Measurements from ENCODE around the gene BCL2L11. TPM values are rescaled to one million over a fixed set of nuclear protein-coding genes. Genes with fewer than 3 reads are reported as not detected.
"Not testable (repeated sequence)": the region's sequence is repeated elsewhere in the genome, so short reads cannot be mapped to it uniquely, and the experiment has no call there.

Gene BCL2L11
- 4.6 and 10.0 TPM in 2 replicates for total RNA-seq (2014; rRNA removed; shearing (Covaris generic); ENCODE audit: low replicate concordance)

DNA sequence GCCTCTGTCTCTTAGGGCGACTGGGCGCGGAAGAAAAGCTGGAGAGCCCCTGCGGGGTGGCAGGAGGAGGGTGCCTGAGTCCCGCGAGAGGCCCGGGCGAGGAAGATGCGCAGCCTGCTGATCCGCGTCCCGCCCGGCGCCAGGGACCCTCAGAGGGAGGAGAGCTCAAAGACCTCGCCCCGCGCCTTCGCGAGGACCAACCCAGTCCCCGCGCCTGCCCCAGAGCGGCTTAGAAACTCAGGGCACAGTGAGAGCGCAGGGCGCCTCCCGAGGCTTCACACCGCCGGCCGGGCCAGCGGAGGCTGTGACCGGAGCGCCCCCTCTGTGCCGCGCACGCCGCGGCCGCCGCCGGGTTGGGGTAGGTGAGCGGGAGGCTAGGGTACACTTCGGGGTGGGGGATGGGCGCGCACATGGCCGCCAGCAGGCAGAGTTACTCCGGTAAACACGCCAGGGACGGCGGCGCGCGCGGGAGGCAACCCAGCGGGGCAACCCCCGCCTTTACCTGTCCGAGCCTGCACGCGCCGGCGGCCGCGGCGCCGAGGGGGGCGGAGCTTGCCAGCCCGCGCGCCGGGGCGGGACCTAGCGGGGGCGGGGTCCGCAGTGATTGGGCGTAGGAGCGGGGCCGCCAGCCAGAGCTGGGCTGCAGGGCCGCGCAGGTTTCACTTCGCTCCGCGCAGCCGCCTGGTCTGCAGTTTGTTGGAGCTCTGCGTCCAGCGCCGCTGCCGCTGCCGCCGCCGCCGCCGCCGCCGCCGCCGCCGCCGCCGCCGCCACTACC lies at the start of gene BCL2L11:
Gene BCL2L11 (plus strand): TSS at position 662 of the 775 bp plus-strand sequence. CDS start 2,832 bp downstream, outside the sequence.
- in situ Hi-C loops (cut with HindIII; ENCODE audit: low pct_unique_long_range_greater_than_20kb, low sequenced_read_pairs): no loop called here
- DNase-seq (ENCODE audit: low read depth): peak; percentile 94

GRCh38 chr2:111071600-111072171 lies 49.0 kb upstream of the BCL2L11 start:
- DNase-seq (ENCODE audit: low read depth): peak; percentile 93
- in situ Hi-C loops (cut with HindIII; ENCODE audit: low pct_unique_long_range_greater_than_20kb, low sequenced_read_pairs): no loop called here

GRCh38 chr2:111072220-111072871 lies 48.4 kb upstream of the BCL2L11 start:
- in situ Hi-C loops (cut with HindIII; ENCODE audit: low pct_unique_long_range_greater_than_20kb, low sequenced_read_pairs): no loop called here
- DNase-seq (ENCODE audit: low read depth): peak; percentile 79

DNA sequence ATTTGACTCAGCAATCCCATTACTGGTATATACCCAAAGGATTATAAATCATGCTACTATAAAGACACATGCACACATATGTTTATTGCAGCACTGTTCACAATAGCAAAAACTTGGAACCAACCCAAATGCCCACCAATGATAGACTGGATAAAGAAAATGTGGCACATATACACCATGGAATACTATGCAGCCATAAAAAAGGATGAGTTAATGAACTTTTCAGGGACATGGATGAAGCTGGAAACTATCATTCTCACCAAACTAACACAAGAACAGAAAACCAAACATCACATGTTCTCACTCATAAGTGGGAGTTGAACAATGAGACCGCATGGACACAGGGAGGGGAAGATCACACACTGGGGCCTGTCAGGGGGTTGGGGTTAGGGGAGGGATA lies 38.1 kb upstream of the BCL2L11 start:
- in situ Hi-C loops (cut with HindIII; ENCODE audit: low pct_unique_long_range_greater_than_20kb, low sequenced_read_pairs): not testable (repeated sequence)

GRCh38 chr2:111091811-111092211 lies 28.9 kb upstream of the BCL2L11 start:
- in situ Hi-C loops (cut with HindIII; ENCODE audit: low pct_unique_long_range_greater_than_20kb, low sequenced_read_pairs): loop anchor here (10.0 kb wide), 1 partner anchor 227 kb away; no protein-coding TSS in a partner anchor

More for the DNA sequence above, 38.1 kb upstream of the BCL2L11 start:
- DNase-seq (ENCODE audit: low read depth): not testable (repeated sequence)

GRCh38 chr2:111094691-111095090 lies 26.0 kb upstream of the BCL2L11 start:
- in situ Hi-C loops (cut with HindIII; ENCODE audit: low pct_unique_long_range_greater_than_20kb, low sequenced_read_pairs): loop anchor here (10.0 kb wide), 1 partner anchor 230 kb away; no protein-coding TSS in a partner anchor
- DNase-seq (ENCODE audit: low read depth): no peak

More at GRCh38 chr2:111091811-111092211, 28.9 kb upstream of the BCL2L11 start:
- DNase-seq (ENCODE audit: low read depth): no peak

DNA sequence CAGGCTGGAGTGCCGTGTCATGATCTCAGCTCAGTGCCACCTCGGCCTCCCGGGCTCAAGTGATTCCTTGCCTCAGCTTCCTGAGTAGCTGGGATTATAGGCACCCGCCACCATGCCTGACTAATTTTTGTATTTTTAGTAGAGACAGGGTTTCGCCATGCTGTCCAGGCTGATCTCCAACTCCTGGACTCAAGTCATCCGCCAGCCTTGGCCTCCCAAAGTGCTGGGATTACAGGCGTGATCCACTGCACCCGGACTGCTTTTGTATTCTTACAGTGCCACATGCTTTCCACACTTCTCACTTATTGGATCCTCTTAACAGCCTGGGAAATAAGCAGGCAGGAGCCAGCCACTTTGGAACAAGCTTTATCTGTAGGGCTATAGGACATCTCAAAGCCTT lies 25.3 kb upstream of the BCL2L11 start:
- in situ Hi-C loops (cut with HindIII; ENCODE audit: low pct_unique_long_range_greater_than_20kb, low sequenced_read_pairs): loop anchor here (10.0 kb wide), 1 partner anchor 231 kb away; no protein-coding TSS in a partner anchor
- no peak for DNase-seq (ENCODE audit: low read depth)

- DNase-seq (ENCODE audit: low read depth): no peak
- in situ Hi-C loops (cut with HindIII; ENCODE audit: low pct_unique_long_range_greater_than_20kb, low sequenced_read_pairs): loop anchor here (10.0 kb wide), 1 partner anchor 235 kb away; no protein-coding TSS in a partner anchor
Observed at GRCh38 chr2:111099402-111099801, 21.3 kb upstream of the BCL2L11 start.

DNA sequence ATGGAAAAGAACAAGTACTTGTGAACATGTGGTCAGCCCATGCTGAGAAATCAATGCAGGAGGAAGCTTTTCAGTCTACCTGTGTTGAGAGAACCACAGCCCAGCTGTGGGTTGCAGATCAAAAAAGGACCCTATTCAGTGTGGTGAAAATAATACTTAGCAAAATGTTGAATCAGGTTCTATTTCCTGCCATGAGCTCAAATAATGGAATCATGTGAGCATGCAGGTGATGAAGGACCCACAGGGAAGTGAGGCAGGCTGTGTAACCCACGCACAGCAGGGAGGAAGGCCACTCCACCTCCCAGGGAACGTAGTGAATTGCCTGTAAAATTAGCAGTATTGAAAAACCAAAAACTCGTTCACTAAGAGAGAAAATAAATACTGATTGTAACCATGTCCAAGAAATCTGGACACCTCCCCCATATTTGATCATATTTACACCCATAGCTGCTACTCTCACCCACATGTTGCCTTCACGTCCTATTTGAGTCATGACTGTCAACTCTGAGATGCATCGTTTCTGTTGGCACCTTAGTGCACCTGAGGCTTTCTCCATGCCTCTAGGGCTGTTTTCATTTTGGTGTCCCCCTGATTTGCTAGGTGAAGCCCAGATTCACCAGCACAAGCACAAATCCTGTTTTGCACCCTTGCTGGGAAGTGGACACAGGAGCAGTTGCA lies 20.5 kb upstream of the BCL2L11 start:
- DNase-seq (ENCODE audit: low read depth): no peak
- in situ Hi-C loops (cut with HindIII; ENCODE audit: low pct_unique_long_range_greater_than_20kb, low sequenced_read_pairs): no loop called here

GRCh38 chr2:111100765-111101162 lies 19.9 kb upstream of the BCL2L11 start:
- DNase-seq (ENCODE audit: low read depth): peak; percentile 65
- in situ Hi-C loops (cut with HindIII; ENCODE audit: low pct_unique_long_range_greater_than_20kb, low sequenced_read_pairs): no loop called here

GRCh38 chr2:111101592-111101991 lies 19.1 kb upstream of the BCL2L11 start:
- in situ Hi-C loops (cut with HindIII; ENCODE audit: low pct_unique_long_range_greater_than_20kb, low sequenced_read_pairs): no loop called here
- DNase-seq (ENCODE audit: low read depth): no peak

DNA sequence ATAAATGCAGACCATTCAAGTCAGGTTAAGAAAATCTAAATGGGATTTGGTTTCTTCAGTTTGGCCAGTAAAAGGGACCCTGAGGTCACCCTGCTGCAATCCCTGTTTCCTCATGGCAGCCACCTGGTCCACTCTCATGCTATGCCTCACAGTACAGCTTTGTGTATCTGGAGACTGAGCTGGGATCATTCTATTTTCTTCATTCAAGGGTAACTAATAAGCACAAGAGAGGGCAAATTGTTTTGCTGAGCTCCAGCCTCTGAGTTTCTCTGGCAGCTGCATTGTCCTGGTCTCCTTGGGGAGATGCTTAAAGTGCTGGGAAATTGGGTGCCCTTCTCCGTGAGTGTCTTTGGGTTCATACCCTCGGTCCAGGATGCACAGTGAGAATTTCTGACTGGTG lies 18.5 kb upstream of the BCL2L11 start:
- in situ Hi-C loops (cut with HindIII; ENCODE audit: low pct_unique_long_range_greater_than_20kb, low sequenced_read_pairs): no loop called here
- no peak for DNase-seq (ENCODE audit: low read depth)

GRCh38 chr2:111105926-111106325 lies 14.8 kb upstream of the BCL2L11 start:
- no peak for DNase-seq (ENCODE audit: low read depth)
- in situ Hi-C loops (cut with HindIII; ENCODE audit: low pct_unique_long_range_greater_than_20kb, low sequenced_read_pairs): no loop called here

- DNase-seq (ENCODE audit: low read depth): no peak
- in situ Hi-C loops (cut with HindIII; ENCODE audit: low pct_unique_long_range_greater_than_20kb, low sequenced_read_pairs): no loop called here
Observed at GRCh38 chr2:111106706-111107105, 14.0 kb upstream of the BCL2L11 start.

- in situ Hi-C loops (cut with HindIII; ENCODE audit: low pct_unique_long_range_greater_than_20kb, low sequenced_read_pairs): no loop called here
- DNase-seq (ENCODE audit: low read depth): no peak
Observed at GRCh38 chr2:111108745-111109271, 11.9 kb upstream of the BCL2L11 start.

- DNase-seq (ENCODE audit: low read depth): no peak
- in situ Hi-C loops (cut with HindIII; ENCODE audit: low pct_unique_long_range_greater_than_20kb, low sequenced_read_pairs): no loop called here
Observed at GRCh38 chr2:111111101-111111755, 9.5 kb upstream of the BCL2L11 start.

DNA sequence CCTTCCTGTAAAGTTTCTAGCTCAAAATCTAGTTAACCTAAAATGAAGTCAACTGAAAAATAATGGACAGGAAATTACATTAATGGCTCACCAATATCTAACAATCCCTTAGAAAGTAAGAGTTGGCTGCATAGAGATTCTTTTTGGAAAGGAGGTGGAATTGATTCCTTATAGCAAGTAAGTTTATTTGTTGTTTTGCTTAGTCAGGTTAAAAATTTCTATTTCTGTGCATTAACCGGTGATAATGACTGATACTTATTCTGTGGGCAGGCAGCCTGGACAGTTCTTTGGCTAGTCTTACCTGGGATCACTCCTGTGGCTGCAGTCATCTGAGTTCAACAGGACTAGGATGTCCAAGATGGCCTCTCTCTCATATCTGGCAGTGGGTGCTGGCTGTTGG lies 6.9 kb upstream of the BCL2L11 start:
- in situ Hi-C loops (cut with HindIII; ENCODE audit: low pct_unique_long_range_greater_than_20kb, low sequenced_read_pairs): no loop called here
- no peak for DNase-seq (ENCODE audit: low read depth)
